ENCODE measurements around the gene TTYH2.
"Not testable (repeated sequence)": the region's sequence is repeated elsewhere in the genome, so short reads cannot be mapped to it uniquely, and the experiment has no call there.

TTYH2 gene

DNA sequence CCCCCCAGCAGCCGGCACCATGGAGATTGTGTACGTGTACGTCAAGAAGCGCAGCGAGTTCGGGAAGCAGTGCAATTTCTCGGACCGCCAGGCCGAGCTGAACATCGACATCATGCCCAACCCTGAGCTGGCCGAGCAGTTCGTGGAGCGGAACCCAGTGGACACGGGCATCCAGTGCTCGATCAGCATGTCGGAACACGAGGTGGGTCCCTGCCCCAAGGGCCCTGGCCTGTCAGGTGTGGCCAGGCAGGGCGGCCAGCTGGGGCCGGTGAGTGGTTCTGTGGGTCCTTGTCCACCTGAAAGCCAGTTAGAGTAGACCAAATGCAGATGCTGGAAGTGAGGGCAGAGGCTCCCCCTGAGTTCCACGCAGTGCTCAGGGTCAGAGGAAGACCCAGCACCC is 68.4 kb downstream of the TTYH2 start:
- Histone ChIP-seq H3K27me3 (ENCODE audit: control insufficient read depth in 1 of 2, insufficient read depth in 2 of 2, low read length in 2 of 2) (peaks cover 0 to 3% of the 10 kb centered on the region in 2 donors), H3K27ac (ENCODE audit: low read depth, low read length) (no peak overlapping the region), H3K9me3 (ENCODE audit: control insufficient read depth in 1 of 2, low read length in 2 of 2) (no peaks in the 10 kb centered on the region), H3K9ac (ENCODE audit: low read depth in 1 of 2, low read length in 2 of 2) (no peak overlapping the region), H3K4me1 (ENCODE audit: control insufficient read depth in 1 of 2, insufficient read depth in 2 of 2, low read length in 2 of 2) (no peaks in the 10 kb centered on the region), H3K4me3 (ENCODE audit: low read depth in 1 of 2, low read length in 2 of 2) (no peak overlapping the region), H3K36me3 (ENCODE audit: control insufficient read depth in 1 of 2, insufficient read depth in 2 of 2, low read length in 2 of 2) (no peaks in the 10 kb centered on the region)

- H3K36me3 ChIP-seq (ENCODE audit: control insufficient read depth in 1 of 2, insufficient read depth in 2 of 2, low read length in 2 of 2); H3K9me3 ChIP-seq (ENCODE audit: control insufficient read depth in 1 of 2, low read length in 2 of 2); H3K27ac ChIP-seq (ENCODE audit: low read depth, low read length); H3K4me3 ChIP-seq (ENCODE audit: low read depth in 1 of 2, low read length in 2 of 2); H3K9ac ChIP-seq (ENCODE audit: low read depth in 1 of 2, low read length in 2 of 2); H3K27me3 ChIP-seq (ENCODE audit: control insufficient read depth in 1 of 2, insufficient read depth in 2 of 2, low read length in 2 of 2); H3K4me1 ChIP-seq (ENCODE audit: control insufficient read depth in 1 of 2, insufficient read depth in 2 of 2, low read length in 2 of 2): not testable (repeated sequence)
Observed at GRCh38 chr17:74282274-74282586, 68.9 kb downstream of the TTYH2 start.

DNA sequence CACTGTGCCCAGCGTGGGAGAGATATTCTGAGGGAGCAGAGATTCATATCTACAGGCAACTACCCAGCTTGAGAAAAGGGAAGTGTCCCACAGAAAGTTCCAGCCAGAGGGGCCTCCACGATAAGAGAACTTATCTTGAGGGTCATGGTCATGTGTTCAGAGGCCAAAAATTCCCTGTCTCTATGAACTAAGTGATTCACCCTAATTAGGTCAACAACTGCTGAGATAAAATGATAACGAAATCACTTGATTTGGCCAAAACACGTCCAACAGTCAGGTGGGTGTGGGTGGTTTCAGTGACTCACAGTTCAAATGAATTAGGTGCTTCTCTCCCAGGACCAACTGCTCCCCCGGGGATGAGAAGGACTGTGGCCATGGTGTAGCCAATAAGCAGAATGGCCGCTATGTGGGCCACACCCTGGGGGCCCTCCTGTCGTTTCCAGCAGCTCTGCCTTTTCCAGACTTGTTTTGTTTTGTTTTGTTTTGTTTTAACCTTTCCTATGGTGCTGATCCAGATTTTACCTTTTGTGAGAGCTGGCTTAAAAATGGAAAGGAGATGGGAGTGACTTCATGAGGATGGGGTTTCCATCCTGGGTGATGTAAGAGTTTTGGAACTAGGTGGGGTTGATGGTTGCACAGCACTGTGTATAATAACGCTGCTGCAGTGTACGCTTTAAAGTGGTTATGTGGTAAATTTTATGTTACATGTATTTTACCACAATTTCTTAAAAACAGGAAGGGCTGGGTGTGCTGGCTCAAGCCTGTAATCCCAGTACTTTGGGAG is 69.4 kb downstream of the TTYH2 start:
- H3K9ac ChIP-seq (ENCODE audit: low read depth in 1 of 2, low read length in 2 of 2), result no peak overlapping the region
- no peak overlapping the region for H3K4me3 ChIP-seq (ENCODE audit: low read depth in 1 of 2, low read length in 2 of 2)
- no peaks in the 10 kb centered on the region for H3K4me1 ChIP-seq (ENCODE audit: control insufficient read depth in 1 of 2, insufficient read depth in 2 of 2, low read length in 2 of 2)
- H3K36me3 ChIP-seq (ENCODE audit: control insufficient read depth in 1 of 2, insufficient read depth in 2 of 2, low read length in 2 of 2), result no peaks in the 10 kb centered on the region
- H3K9me3 ChIP-seq (ENCODE audit: control insufficient read depth in 1 of 2, low read length in 2 of 2), result no peaks in the 10 kb centered on the region
- H3K27ac ChIP-seq (ENCODE audit: low read depth, low read length), result no peak overlapping the region
- H3K27me3 ChIP-seq (ENCODE audit: control insufficient read depth in 1 of 2, insufficient read depth in 2 of 2, low read length in 2 of 2), result peaks cover 0 to 3% of the 10 kb centered on the region in 2 donors

GRCh38 chr17:74283371-74283673 is 70.0 kb downstream of the TTYH2 start:
- Histone ChIP-seq H3K4me1 (ENCODE audit: control insufficient read depth in 1 of 2, insufficient read depth in 2 of 2, low read length in 2 of 2) (no peaks in the 10 kb centered on the region), H3K9me3 (ENCODE audit: control insufficient read depth in 1 of 2, low read length in 2 of 2) (no peaks in the 10 kb centered on the region), H3K9ac (ENCODE audit: low read depth in 1 of 2, low read length in 2 of 2) (no peak overlapping the region), H3K27me3 (ENCODE audit: control insufficient read depth in 1 of 2, insufficient read depth in 2 of 2, low read length in 2 of 2) (peaks cover 0 to 3% of the 10 kb centered on the region in 2 donors), H3K36me3 (ENCODE audit: control insufficient read depth in 1 of 2, insufficient read depth in 2 of 2, low read length in 2 of 2) (no peaks in the 10 kb centered on the region), H3K4me3 (ENCODE audit: low read depth in 1 of 2, low read length in 2 of 2) (no peak overlapping the region), H3K27ac (ENCODE audit: low read depth, low read length) (no peak overlapping the region)

GRCh38 chr17:74287031-74287602 is 73.7 kb downstream of the TTYH2 start:
- no peak overlapping the region for H3K27ac ChIP-seq (ENCODE audit: low read depth, low read length)
- H3K9me3 ChIP-seq (ENCODE audit: control insufficient read depth in 1 of 2, low read length in 2 of 2), result no peaks in the 10 kb centered on the region
- no peak overlapping the region for H3K4me3 ChIP-seq (ENCODE audit: low read depth in 1 of 2, low read length in 2 of 2)

GRCh38 chr17:74288785-74289184 is 75.4 kb downstream of the TTYH2 start:
- Histone ChIP-seq H3K36me3 (ENCODE audit: control insufficient read depth in 1 of 2, insufficient read depth in 2 of 2, low read length in 2 of 2) (no peaks in the 10 kb centered on the region), H3K4me3 (ENCODE audit: low read depth in 1 of 2, low read length in 2 of 2) (no peak overlapping the region), H3K9me3 (ENCODE audit: control insufficient read depth in 1 of 2, low read length in 2 of 2) (no peaks in the 10 kb centered on the region), H3K27me3 (ENCODE audit: control insufficient read depth in 1 of 2, insufficient read depth in 2 of 2, low read length in 2 of 2) (peaks cover 0 to 3% of the 10 kb centered on the region in 2 donors), H3K4me1 (ENCODE audit: control insufficient read depth in 1 of 2, insufficient read depth in 2 of 2, low read length in 2 of 2) (no peaks in the 10 kb centered on the region), H3K9ac (ENCODE audit: low read depth in 1 of 2, low read length in 2 of 2) (no peak overlapping the region), H3K27ac (ENCODE audit: low read depth, low read length) (no peak overlapping the region)

More at GRCh38 chr17:74287031-74287602, 73.7 kb downstream of the TTYH2 start:
- no peak overlapping the region for H3K9ac ChIP-seq (ENCODE audit: low read depth in 1 of 2, low read length in 2 of 2)
- H3K4me1 ChIP-seq (ENCODE audit: control insufficient read depth in 1 of 2, insufficient read depth in 2 of 2, low read length in 2 of 2), result no peaks in the 10 kb centered on the region
- peaks cover 0 to 3% of the 10 kb centered on the region in 2 donors for H3K27me3 ChIP-seq (ENCODE audit: control insufficient read depth in 1 of 2, insufficient read depth in 2 of 2, low read length in 2 of 2)
- no peaks in the 10 kb centered on the region for H3K36me3 ChIP-seq (ENCODE audit: control insufficient read depth in 1 of 2, insufficient read depth in 2 of 2, low read length in 2 of 2)

DNA sequence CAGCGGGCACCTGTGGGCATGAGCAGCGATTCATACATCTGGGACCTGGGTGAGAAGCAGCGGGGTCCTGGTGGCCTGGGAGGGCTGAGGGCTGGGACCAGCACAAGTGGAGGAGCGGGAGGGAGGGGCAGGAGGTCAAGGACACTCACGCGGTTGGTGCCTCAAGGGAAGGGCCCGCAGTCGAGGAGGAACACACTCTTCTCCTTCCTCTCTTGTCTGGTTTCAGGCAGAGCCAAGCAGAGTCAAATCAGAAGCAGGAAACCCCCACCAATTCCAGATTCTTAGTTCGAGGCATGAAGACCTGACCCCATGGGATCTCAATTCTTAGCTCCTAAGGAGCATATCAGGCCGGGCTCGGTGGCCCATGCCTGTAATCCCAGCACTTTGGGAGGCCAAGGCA is 76.3 kb downstream of the TTYH2 start:
- peaks cover 0 to 3% of the 10 kb centered on the region in 2 donors for H3K27me3 ChIP-seq (ENCODE audit: control insufficient read depth in 1 of 2, insufficient read depth in 2 of 2, low read length in 2 of 2)
- no peaks in the 10 kb centered on the region for H3K9me3 ChIP-seq (ENCODE audit: control insufficient read depth in 1 of 2, low read length in 2 of 2)
- H3K4me1 ChIP-seq (ENCODE audit: control insufficient read depth in 1 of 2, insufficient read depth in 2 of 2, low read length in 2 of 2), result no peaks in the 10 kb centered on the region
- H3K9ac ChIP-seq (ENCODE audit: low read depth in 1 of 2, low read length in 2 of 2), result no peak overlapping the region
- no peak overlapping the region for H3K4me3 ChIP-seq (ENCODE audit: low read depth in 1 of 2, low read length in 2 of 2)
- H3K36me3 ChIP-seq (ENCODE audit: control insufficient read depth in 1 of 2, insufficient read depth in 2 of 2, low read length in 2 of 2), result no peaks in the 10 kb centered on the region
- H3K27ac ChIP-seq (ENCODE audit: low read depth, low read length), result no peak overlapping the region

- H3K27me3 ChIP-seq (ENCODE audit: control insufficient read depth in 1 of 2, insufficient read depth in 2 of 2, low read length in 2 of 2), result no peaks in the 10 kb centered on the region
- H3K9me3 ChIP-seq (ENCODE audit: control insufficient read depth in 1 of 2, low read length in 2 of 2), result no peaks in the 10 kb centered on the region
- no peak overlapping the region for H3K27ac ChIP-seq (ENCODE audit: low read depth, low read length)
- no peak overlapping the region for H3K9ac ChIP-seq (ENCODE audit: low read depth in 1 of 2, low read length in 2 of 2)
- no peaks in the 10 kb centered on the region for H3K4me1 ChIP-seq (ENCODE audit: control insufficient read depth in 1 of 2, insufficient read depth in 2 of 2, low read length in 2 of 2)
- no peaks in the 10 kb centered on the region for H3K36me3 ChIP-seq (ENCODE audit: control insufficient read depth in 1 of 2, insufficient read depth in 2 of 2, low read length in 2 of 2)
- no peak overlapping the region for H3K4me3 ChIP-seq (ENCODE audit: low read depth in 1 of 2, low read length in 2 of 2)
Observed at GRCh38 chr17:74290340-74290739, 77.0 kb downstream of the TTYH2 start.

DNA sequence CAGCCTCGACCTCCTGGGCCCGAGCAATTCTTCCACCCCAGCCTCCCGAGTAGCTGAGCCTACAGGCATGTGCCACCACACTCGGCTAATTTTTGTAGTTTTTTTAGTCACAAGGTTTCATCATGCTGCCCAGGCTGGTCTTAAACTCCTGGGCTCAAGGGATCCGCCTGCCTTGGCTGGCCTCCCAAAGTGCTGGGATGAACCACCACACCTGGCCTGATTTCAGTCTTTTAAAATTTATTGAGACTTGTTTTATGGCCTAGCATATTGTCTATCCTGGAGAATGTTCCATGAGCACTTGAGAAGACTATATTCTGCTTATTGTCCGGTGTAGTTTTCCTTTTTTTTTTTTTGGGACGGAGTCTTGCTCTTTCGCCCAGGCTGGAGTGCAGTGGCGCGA is 79.1 kb downstream of the TTYH2 start:
- Histone ChIP-seq H3K27ac (ENCODE audit: low read depth, low read length) (no peak overlapping the region), H3K4me3 (ENCODE audit: low read depth in 1 of 2, low read length in 2 of 2) (no peak overlapping the region), H3K36me3 (ENCODE audit: control insufficient read depth in 1 of 2, insufficient read depth in 2 of 2, low read length in 2 of 2) (no peaks in the 10 kb centered on the region), H3K9me3 (ENCODE audit: control insufficient read depth in 1 of 2, low read length in 2 of 2) (no peaks in the 10 kb centered on the region), H3K27me3 (ENCODE audit: control insufficient read depth in 1 of 2, insufficient read depth in 2 of 2, low read length in 2 of 2) (no peaks in the 10 kb centered on the region), H3K9ac (ENCODE audit: low read depth in 1 of 2, low read length in 2 of 2) (no peak overlapping the region), H3K4me1 (ENCODE audit: control insufficient read depth in 1 of 2, insufficient read depth in 2 of 2, low read length in 2 of 2) (no peaks in the 10 kb centered on the region)

DNA sequence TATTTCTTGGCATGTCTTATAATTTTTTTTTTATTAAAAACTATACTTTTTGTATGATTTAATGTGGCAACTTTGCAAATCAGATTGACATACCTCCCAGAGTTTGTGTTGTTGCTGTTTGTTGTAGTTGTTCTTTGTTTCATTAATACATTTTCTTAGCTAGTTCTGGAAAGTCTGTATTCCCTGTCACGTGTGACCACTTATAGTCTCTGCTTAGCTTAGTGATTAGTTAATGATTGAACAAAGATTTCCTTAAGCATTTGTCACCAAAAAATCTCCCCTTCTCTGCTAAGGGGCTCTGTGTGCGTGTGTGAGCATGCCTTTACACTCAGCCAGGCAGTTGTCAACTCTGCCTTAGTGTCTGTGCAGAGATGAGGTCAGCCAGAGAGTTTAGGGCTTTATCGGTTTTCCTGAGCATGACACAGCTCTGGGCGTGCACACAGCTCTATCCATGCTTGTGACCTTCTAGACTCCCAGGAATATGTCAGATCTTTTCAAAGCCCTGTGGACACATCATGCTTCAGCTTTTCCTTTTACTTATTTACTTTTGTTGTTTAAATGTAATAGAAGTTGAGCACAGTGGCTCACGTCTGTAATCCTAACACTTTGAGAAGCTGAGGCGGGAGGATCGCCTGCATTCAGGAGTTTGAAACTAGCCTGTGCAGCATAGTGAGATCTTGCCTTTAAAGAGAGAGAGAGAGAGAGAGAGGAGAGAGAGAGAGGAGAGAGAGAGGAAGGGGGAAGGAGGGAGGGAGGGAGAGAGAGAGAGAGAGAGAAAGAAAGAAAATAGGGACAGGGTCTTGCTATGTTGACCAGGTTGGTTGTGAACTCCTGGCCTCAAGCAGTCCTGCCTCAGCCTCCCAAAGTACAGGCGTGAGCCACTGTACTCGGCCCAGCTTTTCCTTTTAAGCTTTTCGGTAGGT is 82.5 kb downstream of the TTYH2 start:
- H3K9me3 ChIP-seq (ENCODE audit: control insufficient read depth in 1 of 2, low read length in 2 of 2), result no peaks in the 10 kb centered on the region
- H3K27me3 ChIP-seq (ENCODE audit: control insufficient read depth in 1 of 2, insufficient read depth in 2 of 2, low read length in 2 of 2), result no peaks in the 10 kb centered on the region
- no peak overlapping the region for H3K4me3 ChIP-seq (ENCODE audit: low read depth in 1 of 2, low read length in 2 of 2)
- no peaks in the 10 kb centered on the region for H3K36me3 ChIP-seq (ENCODE audit: control insufficient read depth in 1 of 2, insufficient read depth in 2 of 2, low read length in 2 of 2)
- no peaks in the 10 kb centered on the region for H3K4me1 ChIP-seq (ENCODE audit: control insufficient read depth in 1 of 2, insufficient read depth in 2 of 2, low read length in 2 of 2)
- H3K27ac ChIP-seq (ENCODE audit: low read depth, low read length), result no peak overlapping the region
- no peak overlapping the region for H3K9ac ChIP-seq (ENCODE audit: low read depth in 1 of 2, low read length in 2 of 2)
